Erythroblast (primary cell): ENCODE results near the gene HEG1.

ENCODE experiments used
- GATA1 ChIP-seq: IDR thresholded peaks from 2 replicates; pipeline ENCODE4 v1.6.1; 2011; ENCODE audit warnings: low read depth, mild to moderate bottlenecking, control low read depth, low read length, moderate library complexity
- POLR2A ChIP-seq: IDR thresholded peaks from 2 replicates; pipeline ENCODE4 v1.6.1; 2011; ENCODE audit warnings: mild to moderate bottlenecking, low read length

DNA sequence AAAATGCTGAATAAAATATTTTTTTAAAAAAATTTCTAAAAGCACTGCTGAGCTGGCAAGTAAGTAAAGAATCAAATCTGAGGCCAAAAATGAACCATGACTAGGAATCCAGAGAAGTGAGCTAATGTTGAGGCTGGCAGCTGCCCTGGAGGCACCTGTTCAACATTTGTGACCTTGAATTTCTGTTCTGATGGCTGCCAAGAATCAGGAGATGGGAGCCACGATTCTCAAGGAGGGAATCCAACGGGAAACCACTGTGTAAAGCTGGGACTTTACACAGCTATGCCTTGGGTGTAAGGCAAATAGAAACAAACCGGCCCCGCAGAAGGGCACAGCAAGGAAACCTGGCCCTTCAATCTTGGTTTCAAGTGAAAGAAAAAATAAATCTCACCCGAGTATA lies 22.7 kb downstream of the HEG1 start:
- no peak for TF ChIP-seq POLR2A
- TF ChIP-seq GATA1 = no peak
